Hematopoietic multipotent progenitor cell (in vitro differentiated cells): ENCODE measurements around the gene PITRM1. TPM values are rescaled to one million over a fixed set of nuclear protein-coding genes. Genes with fewer than 3 reads are reported as not detected.

ENCODE experiments used
- total RNA-seq: library from RNA; depleted of rRNA; stranded (reverse); fragments of >200 nt; gene quantifications from one replicate; pipeline ENCODE4 v1.2.3, GENCODE V29; 2012

Gene PITRM1
- total RNA-seq, 1 donor: 63.6 TPM

Other genes with a start within 250 kb of the PITRM1 start
- 140 TPM for gene PFKP, start 105.2 kb downstream of the PITRM1 start, total RNA-seq